Upper lobe of right lung (tissue), 1 donor: ENCODE data around the gene PEX6. TPM values are rescaled to one million over a fixed set of nuclear protein-coding genes. Genes with fewer than 3 reads are reported as not detected.
A peak's percentile ranks its signal among the peaks of the same experiment; 100 is the strongest.

Experiments
- ATAC-seq: fragments of 200-7000 bp; cut with Tn5 transposase; one replicate; pipeline ENCODE4 v1.9.1; 2020; ENCODE audit warnings: mild to moderate bottlenecking, moderate library complexity
- DNase-seq: peaks from one replicate; pipeline ENCODE4 v3.0.0-alpha.2; 2020
- H3K27ac ChIP-seq: fragments of 200-600 bp; one replicate; pipeline ENCODE4 v1.8.0; 2022
- H3K27me3 ChIP-seq: fragments of 200-600 bp; one replicate; pipeline ENCODE4 v1.8.0; 2022; ENCODE audit warnings: mild to moderate bottlenecking
- H3K36me3 ChIP-seq: fragments of 200-600 bp; one replicate; pipeline ENCODE4 v1.8.0; 2022
- H3K4me1 ChIP-seq: fragments of 200-600 bp; one replicate; pipeline ENCODE4 v1.8.0; 2022
- H3K4me3 ChIP-seq: fragments of 200-600 bp; one replicate; pipeline ENCODE4 v1.8.0; 2022; ENCODE audit warnings: mild to moderate bottlenecking
- H3K9me3 ChIP-seq: fragments of 200-600 bp; one replicate; pipeline ENCODE4 v1.8.0; 2022
- CTCF ChIP-seq: fragments of 200-600 bp; IDR thresholded peaks from one replicate; pipeline ENCODE4 v1.8.0; 2022; ENCODE audit warnings: antibody characterized with exemption
- intact Hi-C: fragments of 100-400 bp; cut with DNase I; formaldehyde crosslinking; loops from one replicate; pipeline ENCODE4 v1.11.0; 2022
- total RNA-seq: library from RNA; stranded (reverse); fragmentation: NEBNext Ultra II Directional; extraction: Animal tissue kit (Norgen Biotek cat#: 25700); gene quantifications from one replicate; pipeline ENCODE4 v1.2.1, GENCODE V29; 2021
- donor health status: DM: no; HTN: yes; CAD: no; lungs with severe emphysema.

Gene PEX6
- total RNA-seq, 1 donor from 2014 or later, result 30.4 TPM

- H3K4me1 ChIP-seq, result peaks cover 40% of the 10 kb centered on the region
- no peaks in the 10 kb centered on the region for H3K27me3 ChIP-seq
- no peak for ATAC-seq
- H3K4me3 ChIP-seq, result no peak overlapping the region
- intact Hi-C loops, result no loop called here
- TF ChIP-seq CTCF, result no peak
- no peak for DNase-seq
- H3K27ac ChIP-seq, result no peak overlapping the region
- no peaks in the 10 kb centered on the region for H3K9me3 ChIP-seq
- H3K36me3 ChIP-seq, result peaks cover 43% of the 10 kb centered on the region
These were observed 41.2 kb upstream of the PEX6 start for GRCh38 chr6:43020052-43020705.

DNA sequence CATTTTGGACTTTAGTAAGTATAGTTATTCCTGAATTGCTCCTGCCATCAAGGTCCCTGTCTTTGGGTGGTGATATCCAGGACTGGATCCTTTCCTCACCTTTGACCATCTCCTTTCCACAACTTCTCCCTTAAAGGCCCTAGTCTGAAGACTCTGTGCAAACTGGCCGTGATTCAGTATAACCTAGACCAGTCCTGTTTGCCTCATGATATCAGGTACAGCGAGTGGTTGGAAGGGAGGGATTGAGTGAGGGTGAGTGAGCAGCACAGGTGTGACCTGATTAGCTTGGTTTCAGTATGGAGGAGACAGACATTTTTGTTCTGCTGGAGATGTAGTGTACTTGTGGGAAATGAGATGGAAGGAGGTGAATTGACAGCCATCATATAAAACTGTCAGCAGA, 40.2 kb upstream of the PEX6 start:
- DNase-seq (no peak), ATAC-seq (no peak)
- Histone ChIP-seq H3K4me3 (no peak overlapping the region), H3K27ac (no peak overlapping the region), H3K27me3 (no peaks in the 10 kb centered on the region), H3K36me3 (peaks cover 32% of the 10 kb centered on the region), H3K4me1 (peaks cover 46% of the 10 kb centered on the region), H3K9me3 (no peaks in the 10 kb centered on the region)
- TF ChIP-seq CTCF, result no peak
- intact Hi-C loops, result no loop called here

DNA sequence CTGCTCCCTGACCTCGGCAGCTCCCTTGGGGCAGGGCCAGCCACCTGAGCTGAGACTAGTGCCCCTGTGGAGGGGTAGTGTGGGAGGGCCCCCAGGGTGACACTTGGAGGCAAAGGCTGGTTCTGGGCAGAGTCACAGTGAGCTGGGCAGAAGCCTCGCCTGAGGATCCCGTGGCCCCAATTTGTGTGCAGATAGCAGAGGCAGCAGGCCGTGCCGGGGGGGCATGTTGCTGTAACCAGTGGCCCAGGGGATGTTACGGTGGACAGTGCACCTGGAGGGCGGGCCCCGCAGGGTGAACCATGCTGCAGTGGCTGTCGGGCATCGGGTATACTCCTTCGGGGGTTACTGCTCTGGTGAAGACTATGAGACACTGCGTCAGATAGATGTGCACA, 38.0 kb upstream of the PEX6 start:
- H3K36me3 ChIP-seq, result peaks cover 35% of the 10 kb centered on the region
- no peak overlapping the region for H3K4me3 ChIP-seq
- H3K4me1 ChIP-seq, result peaks cover 43% of the 10 kb centered on the region
- H3K27ac ChIP-seq, result no peak overlapping the region
- ATAC-seq (no peak), DNase-seq (no peak)
- intact Hi-C loops, result no loop called here
- H3K27me3 ChIP-seq, result no peaks in the 10 kb centered on the region
- no peak for TF ChIP-seq CTCF
- H3K9me3 ChIP-seq, result no peaks in the 10 kb centered on the region

DNA sequence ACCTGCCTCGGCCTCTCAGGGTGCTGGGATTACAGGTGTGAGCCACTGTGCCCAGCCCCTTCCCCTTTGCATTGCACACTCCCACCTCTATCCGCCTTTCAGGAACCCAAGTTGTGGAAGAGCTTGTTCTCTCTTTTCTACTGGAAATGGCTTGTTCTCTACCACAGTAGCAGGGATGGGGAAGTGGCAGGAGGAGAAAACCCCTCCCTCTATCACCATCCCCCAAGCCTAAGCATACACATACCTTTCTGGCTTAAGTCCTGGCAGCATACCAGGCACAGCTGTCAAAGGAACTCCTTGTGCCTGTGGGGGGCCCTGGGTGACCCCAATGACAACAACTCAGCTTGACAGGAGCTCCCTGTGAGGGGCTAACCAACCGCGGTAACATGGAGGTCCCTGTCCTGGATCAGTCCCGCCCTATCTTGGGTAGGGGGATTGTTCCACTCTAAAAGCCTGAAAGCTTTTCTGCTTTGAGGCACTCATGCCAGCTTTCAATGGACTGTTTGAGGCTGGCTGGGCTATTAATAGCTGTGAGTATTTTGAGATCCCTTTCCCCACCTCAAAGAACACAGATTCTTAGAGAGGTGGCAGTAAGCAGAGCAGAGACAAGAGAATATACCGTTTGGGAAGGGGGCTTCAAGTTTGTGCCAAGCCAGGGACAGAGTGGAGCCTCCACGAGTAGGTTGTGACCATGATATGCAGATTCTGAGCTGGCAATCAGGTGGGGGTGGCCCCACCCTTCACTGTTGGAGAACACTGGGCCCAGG, 37.4 kb upstream of the PEX6 start:
- H3K9me3 ChIP-seq, result no peaks in the 10 kb centered on the region
- no peaks in the 10 kb centered on the region for H3K27me3 ChIP-seq
- peaks cover 41% of the 10 kb centered on the region for H3K36me3 ChIP-seq
- DNase-seq, result no peak
- H3K4me3 ChIP-seq, result no peak overlapping the region
- intact Hi-C loops, result no loop called here
- peak overlapping the region; percentile 6 for H3K27ac ChIP-seq
- TF ChIP-seq CTCF, result no peak
- ATAC-seq, result no peak
- peaks cover 43% of the 10 kb centered on the region for H3K4me1 ChIP-seq

- ATAC-seq (no peak), DNase-seq (no peak)
- Histone ChIP-seq H3K27ac (peak overlapping the region; percentile 47), H3K36me3 (peaks cover 55% of the 10 kb centered on the region), H3K27me3 (no peaks in the 10 kb centered on the region), H3K4me1 (peaks cover 35% of the 10 kb centered on the region), H3K9me3 (no peaks in the 10 kb centered on the region), H3K4me3 (peak overlapping the region; percentile 56)
- no peak for TF ChIP-seq CTCF
- intact Hi-C loops, result no loop called here
These were observed 35.5 kb upstream of the PEX6 start for GRCh38 chr6:43014434-43014909.
